Head of caudate nucleus (tissue), 42 donors: ENCODE measurements around the gene SH3BP1.

ENCODE experiments used
- DNase-seq, 42 donors: peaks; one replicate each; pipeline versions ENCODE4 v3.0.0 to v3.0.0-alpha.2; 2020 to 2021; ENCODE audit warnings: mixed read lengths in 7 of 42
- intact Hi-C: fragments of 100-400 bp; cut with DNase I; formaldehyde crosslinking; loops from one replicate; pipeline ENCODE4 v1.15.0; 2022

The SH3BP1 gene

DNA sequence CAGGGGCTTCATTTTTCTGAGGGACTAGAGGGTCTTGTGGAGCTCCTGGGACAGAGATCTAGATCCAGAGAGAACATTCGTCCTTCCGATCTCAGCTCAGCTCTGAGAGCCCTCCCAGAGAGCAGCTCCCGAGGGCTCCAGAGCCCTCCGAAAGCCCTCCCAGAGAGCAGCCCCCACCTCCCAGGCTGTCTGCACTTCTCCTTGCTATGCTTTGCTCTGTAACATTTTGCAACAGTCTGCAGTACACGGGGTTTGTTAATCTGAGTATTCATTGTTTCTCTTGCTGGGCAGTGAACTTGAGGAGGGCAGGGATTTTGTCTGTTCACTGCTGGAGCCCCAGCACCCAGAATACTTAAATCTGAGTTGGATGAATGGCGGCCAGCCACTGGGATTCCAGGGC, 28.3 kb upstream of the SH3BP1 start:
- intact Hi-C loops: no loop called here
- no peak for DNase-seq

DNA sequence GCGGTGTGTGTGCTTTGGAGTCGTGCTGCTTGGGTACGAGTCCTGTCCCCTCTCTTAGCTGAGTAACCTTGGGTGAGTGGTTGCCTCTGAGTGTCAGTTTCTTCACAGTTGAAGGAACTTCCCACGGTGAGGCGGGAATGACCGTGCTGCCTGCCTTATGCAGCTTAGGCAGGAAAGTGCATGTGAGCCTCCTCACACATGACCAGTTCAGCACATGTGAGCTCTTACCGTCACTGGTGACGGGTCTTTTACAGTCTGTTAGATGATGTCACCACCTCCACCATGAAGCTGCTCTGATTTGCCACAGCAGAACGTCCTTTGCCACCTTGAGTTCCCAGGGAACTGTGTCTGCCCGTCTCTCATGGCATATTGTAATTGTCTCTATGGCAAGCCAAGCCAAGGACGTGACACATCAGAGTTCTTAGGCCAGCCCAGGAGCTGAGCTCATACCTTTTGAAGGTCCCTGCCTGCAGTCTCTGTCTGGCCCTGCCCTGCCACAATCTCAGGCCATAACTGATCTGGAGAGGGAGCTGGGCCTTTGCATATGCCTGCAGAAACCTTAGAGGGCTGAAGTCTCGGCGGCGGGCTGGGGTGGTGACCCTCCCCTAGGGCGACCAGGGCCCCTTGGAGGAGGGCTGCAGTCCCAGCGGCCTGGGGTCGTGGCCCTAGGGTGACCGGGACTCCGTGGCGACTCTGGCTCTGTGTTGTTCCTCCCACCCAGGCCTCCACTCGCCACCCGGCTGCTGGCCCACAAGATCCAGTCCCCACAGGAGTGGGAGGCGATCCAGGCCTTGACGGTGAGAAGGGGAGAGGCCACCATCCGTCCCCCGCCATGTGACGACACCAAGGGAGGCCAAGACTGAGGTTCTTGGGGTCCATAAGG, 23.0 kb upstream of the SH3BP1 start:
- no peak for DNase-seq
- intact Hi-C loops: no loop called here

DNA sequence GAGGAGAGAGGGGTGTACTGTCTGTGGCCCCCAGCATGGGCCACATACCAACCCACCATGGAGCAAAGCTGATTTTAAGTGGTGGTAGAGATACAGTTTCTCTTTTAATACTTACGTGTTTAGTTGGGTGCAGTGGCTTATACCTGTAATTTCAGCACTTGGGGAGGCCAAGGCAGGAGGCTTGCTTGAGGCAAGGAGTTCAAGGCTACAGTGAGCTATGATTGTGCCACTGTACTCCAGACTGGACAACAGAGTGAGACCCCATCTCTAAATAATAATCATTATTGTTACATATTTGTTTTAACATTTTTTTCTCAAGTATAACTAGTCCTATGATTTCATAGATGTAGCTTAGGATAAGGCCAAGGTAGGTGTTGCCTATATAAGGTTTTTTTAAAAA, 22.0 kb upstream of the SH3BP1 start:
- DNase-seq: no peak
- intact Hi-C loops: no loop called here

DNA sequence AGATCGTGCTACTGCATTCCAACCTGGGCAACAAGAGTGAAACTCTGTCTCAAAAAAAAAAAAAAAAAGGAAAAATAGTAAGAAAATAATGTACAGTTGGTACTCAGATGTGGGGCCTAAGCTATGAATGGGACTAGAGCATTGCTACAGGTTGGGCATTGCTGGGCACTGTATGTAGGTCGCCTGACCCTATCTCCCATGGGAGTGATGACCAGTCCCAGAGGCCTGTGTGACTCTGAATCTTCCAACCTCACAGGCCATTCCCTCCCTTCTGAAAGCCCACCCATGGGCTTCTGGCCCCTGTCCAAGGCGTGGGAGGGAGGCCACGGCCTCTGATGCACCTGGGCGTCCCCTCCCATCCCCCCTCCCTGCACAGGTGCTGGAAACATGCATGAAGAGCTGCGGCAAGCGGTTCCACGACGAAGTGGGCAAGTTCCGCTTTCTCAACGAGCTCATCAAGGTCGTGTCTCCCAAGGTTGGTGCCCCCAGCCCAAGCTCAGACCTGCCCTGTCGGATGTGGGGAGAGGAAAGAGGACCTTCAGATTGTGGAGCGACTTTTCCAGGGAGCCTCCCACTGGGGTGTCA, 21.3 kb upstream of the SH3BP1 start:
- intact Hi-C loops: no loop called here
- DNase-seq: no peak

- DNase-seq: no peak
- intact Hi-C loops: no loop called here
Observed at GRCh38 chr22:37618674-37619073, 20.8 kb upstream of the SH3BP1 start.

DNA sequence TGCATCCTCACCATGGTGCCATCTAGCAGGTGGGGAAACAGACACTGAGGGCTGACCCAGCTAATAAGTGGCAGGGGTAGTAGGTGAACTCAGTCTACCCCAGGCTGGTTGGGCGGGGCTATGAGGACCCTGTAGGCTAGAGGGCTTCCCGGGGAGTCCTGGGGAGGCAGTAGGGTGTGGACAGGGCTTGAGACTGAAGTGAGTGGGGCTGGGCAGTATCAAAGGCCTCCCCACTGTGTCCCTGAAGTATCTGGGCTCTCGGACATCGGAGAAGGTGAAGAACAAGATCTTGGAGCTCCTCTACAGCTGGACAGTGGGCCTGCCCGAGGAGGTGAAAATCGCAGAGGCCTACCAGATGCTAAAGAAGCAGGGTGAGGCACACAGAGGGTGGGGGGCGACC, 19.5 kb upstream of the SH3BP1 start:
- intact Hi-C loops: no loop called here

DNA sequence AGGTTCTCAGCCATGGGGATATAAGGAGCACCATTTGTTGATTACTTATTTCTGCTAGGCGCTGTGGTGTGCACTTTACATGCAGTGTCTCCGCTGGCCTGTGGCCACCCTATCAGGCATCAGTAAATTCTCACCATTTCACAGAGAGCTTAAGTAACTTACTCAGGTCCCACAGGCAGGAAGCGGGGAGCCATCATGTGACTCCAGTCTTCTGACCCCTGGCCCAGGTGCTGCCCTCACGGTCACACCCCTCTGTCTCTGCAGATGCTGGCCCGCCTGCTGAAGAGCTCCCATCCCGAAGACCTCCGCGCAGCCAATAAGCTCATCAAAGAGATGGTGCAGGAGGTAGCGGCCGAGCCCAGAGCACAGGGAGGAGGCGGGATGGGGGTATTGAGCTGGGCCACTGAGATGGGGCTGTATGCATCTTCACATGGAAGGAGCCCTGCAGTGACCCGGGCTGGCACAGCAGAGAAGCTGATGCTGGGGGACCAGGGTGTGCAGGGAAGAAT, 18.1 kb upstream of the SH3BP1 start:
- intact Hi-C loops: no loop called here
- no peak for DNase-seq

More for the DNA sequence above, 19.5 kb upstream of the SH3BP1 start:
- DNase-seq: no peak

DNA sequence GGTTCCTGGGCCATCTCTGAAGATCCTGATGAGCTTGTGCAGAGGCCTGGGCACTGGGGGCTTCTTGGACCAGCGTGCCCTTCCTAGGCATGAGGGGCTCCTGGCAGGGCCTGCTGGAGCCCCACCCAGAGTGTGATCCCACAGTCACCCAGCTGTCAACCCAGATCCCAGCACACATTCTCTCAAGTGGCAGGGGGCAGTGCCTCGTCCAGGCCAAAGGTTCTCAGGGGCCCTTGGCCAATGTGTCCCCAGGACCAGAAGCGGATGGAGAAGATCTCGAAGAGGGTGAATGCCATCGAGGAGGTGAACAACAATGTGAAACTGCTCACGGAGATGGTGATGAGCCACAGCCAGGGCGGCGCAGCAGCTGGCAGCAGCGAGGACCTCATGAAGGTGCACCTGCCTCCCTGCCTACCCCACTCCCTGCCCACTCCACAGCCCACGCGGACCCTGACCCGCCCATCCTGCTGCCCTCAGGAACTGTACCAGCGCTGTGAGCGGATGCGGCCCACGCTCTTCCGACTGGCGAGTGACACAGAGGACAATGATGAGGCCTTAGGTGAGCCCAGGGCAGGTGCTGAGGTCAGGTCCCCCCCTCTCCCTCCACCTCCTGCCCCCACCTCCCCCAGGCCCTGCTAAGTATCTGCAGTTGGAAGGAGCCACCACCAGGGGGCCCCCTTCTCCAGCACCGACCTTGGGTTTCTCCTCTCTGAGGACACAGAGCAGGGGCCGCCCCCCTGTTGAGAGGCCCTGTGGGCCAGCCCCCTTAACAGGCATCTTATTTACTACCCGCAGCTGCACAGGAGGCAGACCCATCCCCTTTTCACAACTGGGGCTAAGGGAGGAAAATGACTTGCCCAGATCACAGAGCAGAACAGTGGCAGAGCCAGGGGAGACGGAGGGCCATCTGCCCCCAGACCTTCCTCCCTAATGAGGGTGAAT, 16.1 kb upstream of the SH3BP1 start:
- peak; percentile 40 to 86 (median 67) for DNase-seq
- intact Hi-C loops: no loop called here

GRCh38 chr22:37624017-37624365, 15.5 kb upstream of the SH3BP1 start:
- intact Hi-C loops: no loop called here
- no peak for DNase-seq

DNA sequence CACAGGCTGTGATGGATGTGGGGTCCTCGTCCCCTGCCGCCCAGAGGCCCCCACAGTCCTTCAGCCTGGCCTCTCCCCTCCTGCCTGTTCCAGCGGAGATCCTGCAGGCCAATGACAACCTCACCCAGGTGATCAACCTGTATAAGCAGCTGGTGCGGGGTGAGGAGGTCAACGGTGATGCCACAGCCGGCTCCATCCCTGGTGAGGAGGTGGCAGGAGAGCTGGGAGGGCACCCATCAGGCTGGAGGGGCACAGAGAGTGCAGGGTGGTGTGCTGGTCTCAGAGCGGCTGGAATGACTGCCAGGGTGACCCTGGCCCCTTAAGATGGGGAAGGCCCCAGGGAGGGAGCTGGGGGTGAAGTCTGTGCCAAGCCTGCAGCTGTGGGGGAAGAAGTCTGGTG, 14.6 kb upstream of the SH3BP1 start:
- intact Hi-C loops: no loop called here
- DNase-seq: no peak

DNA sequence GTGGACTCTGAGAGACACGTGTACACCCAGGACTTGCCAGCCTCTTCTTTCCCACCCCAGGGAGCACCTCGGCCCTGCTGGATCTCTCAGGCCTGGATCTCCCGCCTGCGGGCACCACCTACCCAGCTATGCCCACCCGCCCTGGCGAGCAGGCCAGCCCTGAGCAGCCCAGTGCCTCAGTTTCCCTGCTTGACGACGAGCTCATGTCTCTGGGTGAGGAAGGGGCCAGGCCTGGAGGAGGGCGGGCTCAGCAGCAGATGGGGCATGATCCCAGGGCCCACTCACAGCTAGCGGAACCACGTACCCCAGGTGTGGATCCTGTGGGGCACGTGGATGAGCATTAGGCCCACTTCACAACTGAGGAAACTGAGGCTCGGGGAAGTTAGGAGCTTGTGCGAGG, 13.7 kb upstream of the SH3BP1 start:
- intact Hi-C loops: no loop called here
- DNase-seq: no peak

DNA sequence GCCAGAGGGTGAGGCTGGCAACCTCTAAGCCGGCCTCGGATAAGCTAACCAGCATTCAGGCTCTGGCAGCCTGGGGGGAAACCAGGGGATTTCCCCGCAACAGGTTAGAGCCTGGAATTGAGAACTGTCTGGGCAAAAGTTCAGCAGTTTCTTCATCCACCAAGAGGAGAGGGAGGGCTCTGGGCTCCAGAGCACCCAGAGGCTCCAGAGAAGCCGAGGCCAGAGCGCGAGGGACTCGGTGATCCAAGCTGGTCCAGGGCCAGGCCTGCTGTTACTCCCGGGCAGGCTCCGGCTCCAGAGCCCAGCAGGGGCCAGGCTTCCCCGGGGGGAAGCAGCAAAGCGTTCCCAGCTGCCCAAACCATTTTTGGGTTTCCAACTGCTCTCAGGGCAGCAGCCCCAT, 13.3 kb upstream of the SH3BP1 start:
- peak in 6 of 42 donors; percentile 32 to 58 (median 50) for DNase-seq
- intact Hi-C loops: no loop called here

GRCh38 chr22:37626556-37627075, 12.9 kb upstream of the SH3BP1 start:
- no peak for DNase-seq
- intact Hi-C loops: no loop called here

DNA sequence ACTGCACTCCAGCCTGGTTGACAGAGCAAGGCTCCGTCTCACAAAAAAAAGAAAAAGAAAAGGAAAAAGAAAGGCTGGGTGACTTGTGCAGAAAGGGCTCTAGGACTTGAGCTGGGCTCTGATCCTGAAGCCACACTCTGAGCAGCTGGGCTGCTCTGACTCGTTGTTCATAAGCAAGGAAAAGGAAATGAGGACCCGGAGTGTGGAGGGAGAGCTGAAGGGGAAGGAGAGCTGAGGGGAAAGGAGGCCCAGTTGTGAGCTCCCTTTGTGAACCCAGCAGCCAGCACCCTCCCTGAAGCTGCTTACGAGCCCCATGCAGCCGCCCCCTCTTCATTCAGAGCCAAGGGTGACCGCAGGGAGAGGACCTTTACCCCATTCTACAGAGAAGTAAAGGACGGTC, 12.3 kb upstream of the SH3BP1 start:
- intact Hi-C loops: no loop called here
- DNase-seq: no peak

DNA sequence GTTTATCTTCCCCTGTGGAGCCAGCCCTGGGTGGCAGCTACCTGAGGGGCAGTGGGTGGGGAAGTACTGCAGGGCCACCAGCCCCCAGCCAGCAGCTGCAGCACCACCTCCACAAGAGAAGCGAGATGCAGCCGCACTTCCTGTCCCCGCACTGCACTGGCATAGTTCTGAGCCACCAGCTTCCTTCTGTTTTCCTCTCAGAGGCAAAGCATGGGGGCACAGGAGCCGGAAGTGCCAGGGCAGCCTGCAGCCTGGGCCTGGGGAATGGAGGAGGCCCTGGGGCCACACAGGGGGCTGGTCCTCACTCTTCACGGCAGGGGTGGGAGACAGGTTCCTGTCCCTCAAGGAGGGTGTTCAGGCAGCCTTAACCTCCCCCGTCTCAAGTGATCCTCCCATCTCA, 11.9 kb upstream of the SH3BP1 start:
- intact Hi-C loops: no loop called here
- peak in 17 of 42 donors; percentile 17 to 62 (median 40) for DNase-seq

- intact Hi-C loops: no loop called here
- no peak for DNase-seq
Observed at GRCh38 chr22:37628830-37629229, 10.6 kb upstream of the SH3BP1 start.

GRCh38 chr22:37629928-37630327, 9.5 kb upstream of the SH3BP1 start:
- no peak for DNase-seq
- intact Hi-C loops: no loop called here

- no peak for DNase-seq
- intact Hi-C loops: no loop called here
Observed at GRCh38 chr22:37630839-37631435, 8.5 kb upstream of the SH3BP1 start.
